Measurements from ENCODE around the gene NUP42. TPM values are rescaled to one million over a fixed set of nuclear protein-coding genes. Genes with fewer than 3 reads are reported as not detected.

Gene NUP42
- total RNA-seq, 4 donors from 2014 or later: 27.7 to 42.8 (median 31.3) TPM

- TF ChIP-seq CTCF (IDR thresholded peaks at IDR 0.05; ENCODE audit: low read depth): no peak
Measured at GRCh38 chr7:23222439-23223030, 40.7 kb downstream of the NUP42 start.

- no peak for TF ChIP-seq CTCF (IDR thresholded peaks at IDR 0.05; ENCODE audit: low read depth)
Measured at GRCh38 chr7:23226844-23227450, 45.1 kb downstream of the NUP42 start.

GRCh38 chr7:23228412-23228811 is 46.6 kb downstream of the NUP42 start:
- TF ChIP-seq CTCF (IDR thresholded peaks at IDR 0.05; ENCODE audit: low read depth): no peak

- no peak for TF ChIP-seq CTCF (IDR thresholded peaks at IDR 0.05; ENCODE audit: low read depth)
Measured at GRCh38 chr7:23230641-23231101, 48.8 kb downstream of the NUP42 start.

- no peak for TF ChIP-seq CTCF (IDR thresholded peaks at IDR 0.05; ENCODE audit: low read depth)
Measured at GRCh38 chr7:23232966-23233365, 51.1 kb downstream of the NUP42 start.

- TF ChIP-seq CTCF (IDR thresholded peaks at IDR 0.05; ENCODE audit: low read depth): no peak
Measured at GRCh38 chr7:23234569-23235296, 52.9 kb downstream of the NUP42 start.

GRCh38 chr7:23235813-23236221 is 54.0 kb downstream of the NUP42 start:
- TF ChIP-seq CTCF (IDR thresholded peaks at IDR 0.05; ENCODE audit: low read depth): no peak

Data from subcutaneous adipose tissue (tissue), 4 donors.